ENCODE results near the gene D2HGDH.

The D2HGDH gene

GRCh38 chr2:241734467-241735208 is at the start of gene D2HGDH:
Gene D2HGDH, plus strand, starts transcription at chr2:241734630. Its CDS starts 595 bp downstream, at chr2:241735225.
- DNase-seq (ENCODE audit: low read depth in 2 of 2): peak; percentile 85 to 89

- DNase-seq (ENCODE audit: low read depth in 2 of 2): no peak
Measured at GRCh38 chr2:241686324-241686649, 48.1 kb upstream of the D2HGDH start.

GRCh38 chr2:241686650-241687425 is 47.6 kb upstream of the D2HGDH start, which contains the start of gene DTYMK:
Gene DTYMK, minus strand, starts transcription at chr2:241686815. Its CDS starts 32 bp downstream, at chr2:241686783.
- peak; percentile 84 to 95 for DNase-seq (ENCODE audit: low read depth in 2 of 2)

GRCh38 chr2:241689306-241689705 is 45.1 kb upstream of the D2HGDH start:
- DNase-seq (ENCODE audit: low read depth in 2 of 2): peak in 1 of 2 donors; percentile 42

GRCh38 chr2:241690202-241690717 is 44.2 kb upstream of the D2HGDH start:
- DNase-seq (ENCODE audit: low read depth in 2 of 2): no peak

GRCh38 chr2:241692448-241692847 is 42.0 kb upstream of the D2HGDH start:
- DNase-seq (ENCODE audit: low read depth in 2 of 2): no peak

GRCh38 chr2:241695651-241696050 is 38.8 kb upstream of the D2HGDH start:
- no peak for DNase-seq (ENCODE audit: low read depth in 2 of 2)

GRCh38 chr2:241701149-241701398 is 33.4 kb upstream of the D2HGDH start:
- no peak for DNase-seq (ENCODE audit: low read depth in 2 of 2)

GRCh38 chr2:241701399-241702154 is 32.9 kb upstream of the D2HGDH start, which contains the start of gene ING5:
Gene ING5, plus strand, starts transcription at chr2:241702039. Its CDS starts 27 bp downstream, at chr2:241702066.
- peak; percentile 91 to 94 for DNase-seq (ENCODE audit: low read depth in 2 of 2)

- DNase-seq (ENCODE audit: low read depth in 2 of 2): peak; percentile 83 to 93
Measured at GRCh38 chr2:241702155-241703031, 32.0 kb upstream of the D2HGDH start.

GRCh38 chr2:241703032-241703604 is 31.3 kb upstream of the D2HGDH start:
- no peak for DNase-seq (ENCODE audit: low read depth in 2 of 2)

- DNase-seq (ENCODE audit: low read depth in 2 of 2): no peak
Measured at GRCh38 chr2:241706537-241706936, 27.9 kb upstream of the D2HGDH start.

- no peak for DNase-seq (ENCODE audit: low read depth in 2 of 2)
Measured at GRCh38 chr2:241708879-241709278, 25.6 kb upstream of the D2HGDH start.

GRCh38 chr2:241719093-241719492 is 15.3 kb upstream of the D2HGDH start:
- DNase-seq (ENCODE audit: low read depth in 2 of 2): no peak

- DNase-seq (ENCODE audit: low read depth in 2 of 2): no peak
Measured at GRCh38 chr2:241720099-241720498, 14.3 kb upstream of the D2HGDH start.

GRCh38 chr2:241720560-241720959 is 13.9 kb upstream of the D2HGDH start:
- DNase-seq (ENCODE audit: low read depth in 2 of 2): no peak

- DNase-seq (ENCODE audit: low read depth in 2 of 2): no peak
Measured at GRCh38 chr2:241721852-241722251, 12.6 kb upstream of the D2HGDH start.

- DNase-seq (ENCODE audit: low read depth in 2 of 2): no peak
Measured at GRCh38 chr2:241722896-241723454, 11.5 kb upstream of the D2HGDH start.

GRCh38 chr2:241724259-241724974 is 10.0 kb upstream of the D2HGDH start:
- peak in 1 of 2 donors; percentile 20 for DNase-seq (ENCODE audit: low read depth in 2 of 2)

All from stimulated activated CD8-positive, alpha-beta memory T cell treated with anti-CD3 and anti-CD28 coated beads, Interleukin-7, amount 100 ng/mL, for 4 hours (primary cell).